ENCODE data around the gene ACTR5.

Gene ACTR5

DNA sequence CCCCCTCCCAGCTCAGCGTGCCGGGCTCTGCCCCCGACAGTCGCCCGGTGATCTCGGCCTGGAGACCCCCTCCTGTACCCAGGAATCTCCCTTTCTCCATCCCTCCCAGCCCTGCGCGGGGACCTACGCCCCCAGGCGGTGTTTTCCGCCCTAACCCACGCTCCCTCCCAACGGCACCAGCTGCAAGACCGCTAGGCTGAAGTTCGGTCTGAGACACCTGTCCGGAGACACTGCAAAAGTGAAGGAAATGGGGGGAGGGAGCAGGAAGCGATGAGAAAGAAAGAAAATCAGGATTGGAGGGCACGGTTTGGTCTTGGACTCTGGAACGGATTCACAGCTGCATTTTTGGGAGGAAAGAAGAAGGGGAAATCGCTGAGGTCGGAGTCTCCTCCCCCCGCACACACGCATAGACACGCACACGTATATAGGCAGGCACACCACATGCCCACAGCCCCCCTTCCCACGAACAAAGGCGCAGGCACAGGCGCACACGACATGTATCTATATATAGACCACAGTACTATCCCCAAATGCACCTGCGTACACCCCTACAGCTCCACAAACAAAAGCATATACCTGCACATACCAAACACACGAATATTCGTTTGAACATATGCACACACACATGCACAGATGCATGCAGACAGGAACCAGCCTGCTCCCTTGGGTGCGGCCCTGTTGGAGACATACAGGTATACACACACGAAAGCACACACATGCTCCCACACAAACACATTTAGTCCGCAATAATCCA, 22.9 kb upstream of the ACTR5 start:
- no peak for FAIRE-seq
- DNase-seq (ENCODE audit: insufficient read length, low spot score) = no peak
- no peak for TF ChIP-seq POLR2A (IDR thresholded peaks at IDR 0.05; ENCODE audit: low read depth, low read length)

DNA sequence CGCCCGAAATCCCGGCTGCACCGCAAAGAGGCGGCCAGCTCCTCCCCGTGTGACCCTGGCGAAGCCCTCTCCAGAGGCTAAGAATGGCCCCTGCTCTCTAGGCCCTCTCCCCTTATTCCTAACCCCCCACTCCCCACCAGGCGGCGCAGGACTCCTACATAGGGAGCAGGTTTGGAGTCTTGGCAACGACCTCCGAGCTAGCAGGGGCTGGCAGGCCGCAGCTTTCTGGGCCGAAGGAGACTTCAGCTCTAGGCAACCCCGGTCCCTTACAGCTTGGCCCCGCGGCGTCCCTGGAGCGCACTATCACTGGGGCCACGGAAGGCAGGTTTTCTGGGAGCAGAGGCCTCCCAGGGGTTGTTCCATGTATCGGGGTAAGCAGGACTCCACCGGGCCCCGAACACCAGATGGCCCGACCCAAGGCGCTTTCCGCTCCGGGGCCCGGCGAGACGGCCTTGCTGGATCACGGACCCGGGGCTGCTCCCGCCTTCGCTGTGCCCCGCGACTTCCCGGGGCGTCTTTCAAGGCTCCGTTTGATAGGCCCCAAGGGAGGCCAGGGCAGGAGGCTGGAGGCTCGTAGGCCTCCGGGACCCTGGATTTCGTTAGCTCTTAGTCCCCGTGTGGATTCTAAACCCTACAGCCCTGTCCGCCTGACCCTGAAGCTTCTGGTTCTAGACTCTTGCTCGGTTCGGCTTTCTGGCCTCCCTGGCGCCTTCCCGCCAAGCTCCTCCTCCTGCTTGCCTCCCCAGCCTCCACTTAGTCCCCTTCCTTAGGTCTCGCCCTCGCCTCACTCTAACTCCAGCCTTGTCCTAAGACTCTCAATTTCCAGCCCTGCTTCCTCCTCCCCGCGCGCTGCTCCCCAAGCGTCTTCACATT, 22.1 kb upstream of the ACTR5 start:
- no peak for DNase-seq (ENCODE audit: insufficient read length, low spot score)
- no peak for FAIRE-seq
- TF ChIP-seq POLR2A (IDR thresholded peaks at IDR 0.05; ENCODE audit: low read depth, low read length) = no peak

- no peak for TF ChIP-seq POLR2A (IDR thresholded peaks at IDR 0.05; ENCODE audit: low read depth, low read length)
- FAIRE-seq (no peak), DNase-seq (ENCODE audit: insufficient read length, low spot score) (no peak)
These were observed 21.3 kb upstream of the ACTR5 start for GRCh38 chr20:38726804-38727606.

- FAIRE-seq = no peak
- DNase-seq (ENCODE audit: insufficient read length, low spot score) = no peak
- TF ChIP-seq POLR2A (IDR thresholded peaks at IDR 0.05; ENCODE audit: low read depth, low read length) = no peak
These were observed 20.6 kb upstream of the ACTR5 start for GRCh38 chr20:38727607-38728190.

- no peak for TF ChIP-seq POLR2A (IDR thresholded peaks at IDR 0.05; ENCODE audit: low read depth, low read length)
- DNase-seq (ENCODE audit: insufficient read length, low spot score) = no peak
- no peak for FAIRE-seq
These were observed 20.0 kb upstream of the ACTR5 start for GRCh38 chr20:38728191-38728781.

DNA sequence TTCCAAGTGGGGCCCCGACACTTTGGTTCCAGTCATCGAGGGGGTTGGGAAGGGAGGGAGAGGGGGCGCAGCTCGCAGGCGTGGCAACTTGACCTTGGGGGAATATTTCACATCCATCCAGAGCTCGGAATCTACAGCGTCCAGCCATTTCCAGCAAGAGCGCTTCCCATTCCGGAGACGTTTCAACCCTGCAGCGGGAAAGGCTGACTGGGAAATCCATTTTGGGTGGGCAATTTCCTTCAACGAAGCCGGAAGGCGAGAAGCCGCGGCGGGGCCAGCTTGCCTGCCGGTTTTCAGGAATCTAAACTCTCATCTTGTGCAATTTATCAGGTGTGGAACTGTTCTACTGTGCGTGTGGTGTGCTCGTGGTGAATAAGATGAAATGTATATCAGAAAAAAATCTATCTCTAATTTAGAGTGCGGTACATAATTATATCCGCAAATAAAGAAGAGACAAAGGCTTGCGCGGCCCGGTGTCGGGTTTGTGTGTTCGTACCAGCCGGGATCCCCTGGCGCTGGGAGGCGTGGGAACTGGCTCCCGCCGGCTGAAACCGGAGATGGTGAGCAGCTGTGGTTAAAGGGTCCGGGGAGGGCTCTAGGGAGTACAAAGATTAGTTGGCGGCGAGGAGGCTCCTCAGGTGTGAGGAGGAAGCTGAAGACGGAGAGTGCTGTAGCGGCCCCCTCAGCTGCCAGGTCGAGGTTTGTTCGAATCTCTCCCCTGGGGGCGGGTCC, 19.2 kb upstream of the ACTR5 start:
- TF ChIP-seq POLR2A (IDR thresholded peaks at IDR 0.05; ENCODE audit: low read depth, low read length) = no peak
- DNase-seq (ENCODE audit: insufficient read length, low spot score) (no peak), FAIRE-seq (no peak)

GRCh38 chr20:38729767-38730166, 18.5 kb upstream of the ACTR5 start:
- DNase-seq (ENCODE audit: insufficient read length, low spot score) = no peak
- FAIRE-seq = no peak

GRCh38 chr20:38730167-38730988, 17.9 kb upstream of the ACTR5 start:
- no peak for FAIRE-seq
- TF ChIP-seq POLR2A (IDR thresholded peaks at IDR 0.05; ENCODE audit: low read depth, low read length) = no peak
- DNase-seq (ENCODE audit: insufficient read length, low spot score) = no peak

More at GRCh38 chr20:38729767-38730166, 18.5 kb upstream of the ACTR5 start:
- TF ChIP-seq POLR2A (IDR thresholded peaks at IDR 0.05; ENCODE audit: low read depth, low read length) = no peak

- FAIRE-seq = no peak
- DNase-seq (ENCODE audit: insufficient read length, low spot score) = peak; percentile 78
- TF ChIP-seq POLR2A (IDR thresholded peaks at IDR 0.05; ENCODE audit: low read depth, low read length) = no peak
These were observed 17.1 kb upstream of the ACTR5 start for GRCh38 chr20:38730989-38731737.

DNA sequence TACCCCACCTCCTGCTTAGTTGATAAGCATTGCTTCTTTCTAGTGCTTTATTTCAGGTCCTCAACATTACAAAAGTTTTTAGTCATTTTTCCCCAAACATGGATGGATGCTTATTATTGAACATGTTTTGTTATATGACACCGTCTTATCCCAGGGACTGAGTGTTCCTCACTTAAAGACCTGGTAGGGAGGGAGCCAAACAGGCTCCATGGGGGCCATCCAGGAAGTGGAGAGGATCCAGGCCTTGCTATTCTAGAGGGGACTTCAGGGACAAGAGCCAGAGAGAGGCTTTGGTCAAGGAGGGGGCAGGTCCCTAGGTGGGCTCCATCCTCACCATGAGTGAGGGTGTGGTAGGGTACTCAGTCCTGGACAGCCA, 16.5 kb upstream of the ACTR5 start:
- no peak for TF ChIP-seq POLR2A (IDR thresholded peaks at IDR 0.05; ENCODE audit: low read depth, low read length)
- FAIRE-seq = no peak
- DNase-seq (ENCODE audit: insufficient read length, low spot score) = no peak

GRCh38 chr20:38732981-38733380, 15.3 kb upstream of the ACTR5 start:
- no peak for DNase-seq (ENCODE audit: insufficient read length, low spot score)
- no peak for FAIRE-seq
- TF ChIP-seq POLR2A (IDR thresholded peaks at IDR 0.05; ENCODE audit: low read depth, low read length) = no peak
